Measurements from ENCODE around the gene PLEKHG4B. TPM values are rescaled to one million over a fixed set of nuclear protein-coding genes. Genes with fewer than 3 reads are reported as not detected.
"Not testable (repeated sequence)": the region's sequence is repeated elsewhere in the genome, so short reads cannot be mapped to it uniquely, and the experiment has no call there.

The PLEKHG4B gene
- total RNA-seq, 1 donor from 2014 or later, result 6.8 TPM

GRCh38 chr5:234450-234849 lies 142.5 kb downstream of the PLEKHG4B start:
- no peak for DNase-seq (ENCODE audit: low spot score)
- H3K4me1 Mint-ChIP-seq (ENCODE audit: unreplicated experiment), result no peaks in the 10 kb centered on the region
- H3K36me3 Mint-ChIP-seq (ENCODE audit: low read depth, unreplicated experiment), result peaks cover 44% of the 10 kb centered on the region
- H3K9me3 Mint-ChIP-seq (ENCODE audit: unreplicated experiment), result no peaks in the 10 kb centered on the region
- H3K27ac Mint-ChIP-seq (ENCODE audit: unreplicated experiment), result no peak overlapping the region
- peaks cover 3% of the 10 kb centered on the region for H3K27me3 Mint-ChIP-seq (ENCODE audit: unreplicated experiment)
- TF ChIP-seq, protein P1, sequence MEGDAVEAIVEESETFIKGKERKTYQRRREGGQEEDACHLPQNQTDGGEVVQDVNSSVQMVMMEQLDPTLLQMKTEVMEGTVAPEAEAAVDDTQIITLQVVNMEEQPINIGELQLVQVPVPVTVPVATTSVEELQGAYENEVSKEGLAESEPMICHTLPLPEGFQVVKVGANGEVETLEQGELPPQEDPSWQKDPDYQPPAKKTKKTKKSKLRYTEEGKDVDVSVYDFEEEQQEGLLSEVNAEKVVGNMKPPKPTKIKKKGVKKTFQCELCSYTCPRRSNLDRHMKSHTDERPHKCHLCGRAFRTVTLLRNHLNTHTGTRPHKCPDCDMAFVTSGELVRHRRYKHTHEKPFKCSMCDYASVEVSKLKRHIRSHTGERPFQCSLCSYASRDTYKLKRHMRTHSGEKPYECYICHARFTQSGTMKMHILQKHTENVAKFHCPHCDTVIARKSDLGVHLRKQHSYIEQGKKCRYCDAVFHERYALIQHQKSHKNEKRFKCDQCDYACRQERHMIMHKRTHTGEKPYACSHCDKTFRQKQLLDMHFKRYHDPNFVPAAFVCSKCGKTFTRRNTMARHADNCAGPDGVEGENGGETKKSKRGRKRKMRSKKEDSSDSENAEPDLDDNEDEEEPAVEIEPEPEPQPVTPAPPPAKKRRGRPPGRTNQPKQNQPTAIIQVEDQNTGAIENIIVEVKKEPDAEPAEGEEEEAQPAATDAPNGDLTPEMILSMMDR (IDR thresholded peaks at IDR 0.05; ENCODE audit: unreplicated experiment), result no peak
- H3K4me3 Mint-ChIP-seq (ENCODE audit: unreplicated experiment), result no peak overlapping the region

GRCh38 chr5:235527-235926 lies 143.6 kb downstream of the PLEKHG4B start:
- Mint-ChIP-seq H3K36me3 (ENCODE audit: low read depth, unreplicated experiment) (peaks cover 53% of the 10 kb centered on the region), H3K4me3 (ENCODE audit: unreplicated experiment) (peak overlapping the region; percentile 57)
- H3K27me3 Mint-ChIP-seq (ENCODE audit: unreplicated experiment); H3K4me1 Mint-ChIP-seq (ENCODE audit: unreplicated experiment); DNase-seq (ENCODE audit: low spot score); H3K9me3 Mint-ChIP-seq (ENCODE audit: unreplicated experiment); H3K27ac Mint-ChIP-seq (ENCODE audit: unreplicated experiment): not testable (repeated sequence)

GRCh38 chr5:237931-238330 lies 146.0 kb downstream of the PLEKHG4B start:
- H3K9me3 Mint-ChIP-seq (ENCODE audit: unreplicated experiment); DNase-seq (ENCODE audit: low spot score); H3K4me1 Mint-ChIP-seq (ENCODE audit: unreplicated experiment); H3K27me3 Mint-ChIP-seq (ENCODE audit: unreplicated experiment); H3K4me3 Mint-ChIP-seq (ENCODE audit: unreplicated experiment); H3K27ac Mint-ChIP-seq (ENCODE audit: unreplicated experiment): not testable (repeated sequence)
- H3K36me3 Mint-ChIP-seq (ENCODE audit: low read depth, unreplicated experiment), result peaks cover 64% of the 10 kb centered on the region

Other genes with a start within 250 kb of the PLEKHG4B start
- not detected for gene LRRC14B, start 99.3 kb downstream of the PLEKHG4B start, total RNA-seq (ENCODE audit: unreplicated experiment)
- gene CCDC127, start 126.0 kb downstream of the PLEKHG4B start, total RNA-seq (ENCODE audit: unreplicated experiment), result 8.1 TPM
- 73.5 TPM for gene SDHA, start 126.2 kb downstream of the PLEKHG4B start, total RNA-seq (ENCODE audit: unreplicated experiment)
- 101 TPM for gene PDCD6, start 179.5 kb downstream of the PLEKHG4B start, total RNA-seq (ENCODE audit: unreplicated experiment)
- 8.7 TPM for gene AHRR, start 229.5 kb downstream of the PLEKHG4B start, total RNA-seq (ENCODE audit: unreplicated experiment)